ENCODE measurements around the gene EED. TPM values are rescaled to one million over a fixed set of nuclear protein-coding genes. Genes with fewer than 3 reads are reported as not detected.
"Not testable (repeated sequence)": the region's sequence is repeated elsewhere in the genome, so short reads cannot be mapped to it uniquely, and the experiment has no call there.

Gene EED
- total RNA-seq, 6 donors from 2014 or later: 6.7 to 43.1 (median 16.0) TPM

- no peak for TF ChIP-seq CTCF (IDR thresholded peaks at IDR 0.05)
- no peak for TF ChIP-seq EP300 (IDR thresholded peaks at IDR 0.05)
- no peak for TF ChIP-seq POLR2AphosphoS5 (IDR thresholded peaks at IDR 0.05)
- no peak for TF ChIP-seq POLR2A (IDR thresholded peaks at IDR 0.05)
- Histone ChIP-seq H3K36me3 (no peaks in the 10 kb centered on the region), H3K4me3 (no peak overlapping the region), H3K4me1 (peaks cover 0 to 14% (median 7%) of the 10 kb centered on the region in 4 donors), H3K9me3 (no peaks in the 10 kb centered on the region), H3K27me3 (no peaks in the 10 kb centered on the region), H3K27ac (no peak overlapping the region)
- ATAC-seq (ENCODE audit: low FRiP score in 2 of 2) (no peak), DNase-seq (no peak)
- WGBS, 2 donors: 56 to 63% methylated on average over 2 of the region's 2 CpGs
Observed at GRCh38 chr11:86222081-86222480, 22.5 kb upstream of the EED start.

GRCh38 chr11:86224575-86224974, 20.0 kb upstream of the EED start:
- H3K36me3 ChIP-seq; H3K27me3 ChIP-seq; DNase-seq; H3K9me3 ChIP-seq; H3K4me1 ChIP-seq; ATAC-seq (ENCODE audit: low FRiP score in 2 of 2); H3K4me3 ChIP-seq; H3K27ac ChIP-seq: not testable (repeated sequence)
- 69 to 73% methylated on average over 4 of the region's 4 CpGs for WGBS, 2 donors

DNA sequence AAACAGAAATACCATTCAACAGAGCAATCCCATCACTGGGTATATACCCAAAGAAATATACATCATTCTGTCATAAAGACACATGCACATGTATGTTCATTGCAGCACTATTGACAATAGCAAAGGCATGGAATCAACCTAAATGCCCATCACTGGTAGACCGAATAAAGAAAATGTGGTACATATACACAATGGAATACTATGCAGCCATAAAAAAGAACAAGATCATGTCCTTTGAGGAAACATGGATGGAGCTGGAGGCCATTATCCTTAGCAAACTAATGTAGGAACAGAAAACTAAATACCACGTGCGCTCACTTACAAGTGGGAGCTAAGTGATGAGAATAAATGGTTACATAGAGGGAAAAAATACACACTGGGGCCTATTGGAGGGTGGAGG, 19.2 kb upstream of the EED start:
- H3K27me3 ChIP-seq; H3K9me3 ChIP-seq; H3K27ac ChIP-seq; DNase-seq; H3K4me3 ChIP-seq; H3K4me1 ChIP-seq; ATAC-seq (ENCODE audit: low FRiP score in 2 of 2); H3K36me3 ChIP-seq: not testable (repeated sequence)
- WGBS, 2 donors: 97 to 98% methylated on average over 3 of the region's 3 CpGs

DNA sequence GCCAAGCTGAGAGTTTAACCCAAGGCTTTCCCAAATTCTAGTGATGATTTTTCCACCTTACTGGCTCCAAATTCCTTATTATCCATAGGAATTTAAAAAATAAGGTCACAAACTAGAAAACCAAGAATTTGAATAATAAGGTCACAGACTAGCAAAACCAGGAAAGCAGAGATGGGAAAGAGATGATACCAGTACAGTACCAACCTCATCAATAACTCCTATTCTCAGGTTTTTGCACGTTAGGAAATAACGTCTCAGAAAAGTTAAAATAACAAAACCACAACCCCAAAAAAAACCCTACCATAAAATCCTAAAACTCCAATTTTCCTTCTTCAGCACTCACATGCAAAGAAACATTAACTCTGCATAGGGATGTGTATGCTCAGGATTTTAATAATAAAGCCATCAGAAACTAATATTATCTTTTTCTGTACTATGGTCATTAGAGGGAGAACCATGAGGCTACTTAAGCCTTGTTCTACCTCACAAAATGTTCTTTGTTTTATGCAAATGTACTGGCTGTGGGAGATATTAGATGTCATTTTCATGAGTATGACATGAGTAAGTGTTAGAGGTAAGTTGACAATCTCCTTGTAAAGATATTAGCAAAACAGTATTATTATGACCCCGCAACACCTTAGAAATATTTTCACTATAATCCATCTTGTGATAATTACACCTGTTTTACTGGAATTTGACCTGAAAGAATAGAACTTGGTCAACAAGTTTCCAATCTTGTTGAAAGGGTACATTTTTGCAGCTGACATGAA, 16.1 kb upstream of the EED start:
- TF ChIP-seq POLR2A (IDR thresholded peaks at IDR 0.05): no peak
- no peak for TF ChIP-seq POLR2AphosphoS5 (IDR thresholded peaks at IDR 0.05)
- no peak for TF ChIP-seq EP300 (IDR thresholded peaks at IDR 0.05)
- no peak for TF ChIP-seq CTCF (IDR thresholded peaks at IDR 0.05)
- 87 to 92% methylated on average over 3 of the region's 3 CpGs for WGBS, 2 donors
- ATAC-seq (ENCODE audit: low FRiP score in 2 of 2): no peak

GRCh38 chr11:86229039-86229330, 15.6 kb upstream of the EED start:
- WGBS, 2 donors: 85 to 90% methylated on average over 3 of the region's 3 CpGs
- not testable (repeated sequence) for H3K4me3 ChIP-seq; ATAC-seq (ENCODE audit: low FRiP score in 2 of 2); H3K27ac ChIP-seq; H3K36me3 ChIP-seq; H3K9me3 ChIP-seq; H3K27me3 ChIP-seq; DNase-seq; H3K4me1 ChIP-seq

More for the DNA sequence above, 16.1 kb upstream of the EED start:
- no peak for DNase-seq
- H3K27me3 ChIP-seq: no peaks in the 10 kb centered on the region
- no peaks in the 10 kb centered on the region for H3K36me3 ChIP-seq
- no peak overlapping the region for H3K27ac ChIP-seq
- H3K9me3 ChIP-seq: no peaks in the 10 kb centered on the region
- no peaks in the 10 kb centered on the region for H3K4me1 ChIP-seq
- no peak overlapping the region for H3K4me3 ChIP-seq

DNA sequence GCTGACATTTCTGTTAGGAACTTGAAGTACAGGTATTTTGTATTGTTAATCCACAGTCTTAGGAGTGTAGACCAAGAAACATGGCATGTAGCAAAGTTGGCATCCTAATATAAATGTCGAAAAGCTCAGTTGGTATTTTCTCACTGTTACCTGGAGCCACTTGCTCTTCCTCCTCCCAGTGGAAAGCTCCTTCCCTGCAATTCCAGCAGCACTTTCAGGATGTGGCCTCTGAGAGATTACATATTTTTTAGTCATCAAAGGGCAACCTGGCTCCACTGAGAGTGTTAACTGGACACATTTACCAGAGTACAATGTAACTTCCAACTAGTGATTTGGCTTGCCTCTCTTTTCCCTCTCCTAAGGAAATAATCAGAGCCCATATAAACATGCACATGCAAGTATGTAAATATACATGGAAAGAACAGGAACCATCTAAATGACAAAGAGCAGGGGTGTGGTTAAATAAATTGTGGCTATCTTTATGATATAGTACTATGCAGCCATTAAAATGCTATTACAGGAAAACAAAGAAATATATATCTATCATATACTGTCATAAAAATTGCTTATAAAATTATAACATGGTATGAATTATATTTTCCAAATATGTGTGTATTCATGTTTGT, 14.3 kb upstream of the EED start:
- DNase-seq (no peak), ATAC-seq (ENCODE audit: low FRiP score in 2 of 2) (no peak)
- 77 to 93% methylated on average over 1 of the region's 1 CpG for WGBS, 2 donors
- H3K4me3 ChIP-seq: no peak overlapping the region
- no peak for TF ChIP-seq POLR2AphosphoS5 (IDR thresholded peaks at IDR 0.05)
- no peak for TF ChIP-seq CTCF (IDR thresholded peaks at IDR 0.05)
- no peak for TF ChIP-seq EP300 (IDR thresholded peaks at IDR 0.05)
- no peak for TF ChIP-seq POLR2A (IDR thresholded peaks at IDR 0.05)
- H3K9me3 ChIP-seq: no peaks in the 10 kb centered on the region
- no peaks in the 10 kb centered on the region for H3K36me3 ChIP-seq
- no peak overlapping the region for H3K27ac ChIP-seq
- no peaks in the 10 kb centered on the region for H3K4me1 ChIP-seq
- H3K27me3 ChIP-seq: no peaks in the 10 kb centered on the region
